ENCODE data around the gene TRNT1. TPM values are rescaled to one million over a fixed set of nuclear protein-coding genes. Genes with fewer than 3 reads are reported as not detected.

TRNT1 gene
- total RNA-seq (2014; rRNA removed; shearing (Covaris generic); ENCODE audit: low replicate concordance) = 31.0 and 39.5 TPM in 2 replicates

DNA sequence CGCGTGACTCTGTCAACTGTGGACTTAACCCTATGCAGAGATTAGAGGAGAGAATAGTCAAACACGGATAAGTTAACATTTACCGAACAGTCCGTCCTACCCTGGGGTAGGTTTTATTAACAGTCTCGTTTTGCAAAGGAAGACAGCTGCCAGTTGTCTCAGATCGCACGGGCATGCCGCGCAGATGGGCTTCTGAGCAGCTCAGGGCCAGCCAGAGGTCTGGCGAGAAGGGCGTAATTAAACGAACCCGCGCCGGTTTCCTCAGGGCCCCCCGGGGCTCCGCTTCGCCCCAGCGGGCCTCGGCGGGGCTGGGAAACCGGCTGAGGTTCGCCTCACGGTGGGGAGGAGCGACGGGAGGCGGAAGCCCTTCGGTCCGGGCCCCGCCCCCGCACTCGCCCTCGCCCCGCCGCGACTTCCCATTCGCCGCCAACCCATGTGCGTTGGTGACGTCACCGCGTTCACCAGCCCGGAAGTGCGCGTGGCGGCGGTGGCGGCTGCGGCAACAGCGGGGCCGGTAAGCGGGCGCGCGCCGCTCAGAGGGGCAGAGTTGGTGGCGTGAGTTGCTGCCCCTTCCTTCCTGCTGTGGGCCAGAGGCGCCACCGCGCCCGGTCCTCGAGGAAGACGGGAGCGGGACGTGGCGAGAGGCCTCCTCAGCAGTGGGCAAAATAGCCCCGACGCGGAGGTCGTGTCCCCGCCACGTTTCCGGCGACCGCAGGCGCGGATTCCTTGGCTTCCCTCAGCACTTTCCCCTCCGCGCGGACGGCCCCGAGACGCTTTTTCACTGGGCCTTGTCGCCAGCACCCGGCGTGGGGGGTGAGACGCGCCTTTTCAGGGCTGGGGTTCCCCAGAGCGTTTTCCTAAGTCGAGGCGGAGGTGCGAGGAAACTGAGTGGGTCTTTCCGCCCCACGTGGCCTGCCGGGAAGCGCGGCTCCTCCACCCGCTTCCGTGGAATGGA is at the start of gene TRNT1:
TRNT1 (plus strand) TSS at position 464 of the 955 bp plus-strand sequence. CDS start 2,101 bp downstream, outside the sequence.
- Histone ChIP-seq H3K27ac (ENCODE audit: low read length) (peak within 1 kb of the TSS; percentile 52; the same call in 1 of the 2 replicates), H4K20me1 (ENCODE audit: insufficient read depth, low read depth, low read length) (no peaks in the 10 kb centered on the region), H2AFZ (ENCODE audit: low read length) (peak within 1 kb of the TSS; percentile 71), H3K4me2 (ENCODE audit: low read depth, low read length, poor library complexity, severe bottlenecking) (peak within 1 kb of the TSS; percentile 79), H3K9ac (ENCODE audit: low read length) (peak within 1 kb of the TSS; percentile 88), H3K4me1 (ENCODE audit: low read length) (peaks cover 14% of the 10 kb centered on the region), H3K36me3 (ENCODE audit: insufficient read depth, low read length) (peaks cover 28% of the 10 kb centered on the region), H3K79me2 (ENCODE audit: low read length) (peaks cover 42% of the 10 kb centered on the region), H3K27me3 (ENCODE audit: low read length) (no peaks in the 10 kb centered on the region), H3K9me3 (ENCODE audit: low read length) (no peaks in the 10 kb centered on the region), H3K9me2 (replicated peaks; ENCODE audit: insufficient read depth, low read length) (no peaks in the 10 kb centered on the region), H3K4me3 (ENCODE audit: low read length) (peak within 1 kb of the TSS; percentile 92)
- DNase-seq = peak; percentile 98

DNA sequence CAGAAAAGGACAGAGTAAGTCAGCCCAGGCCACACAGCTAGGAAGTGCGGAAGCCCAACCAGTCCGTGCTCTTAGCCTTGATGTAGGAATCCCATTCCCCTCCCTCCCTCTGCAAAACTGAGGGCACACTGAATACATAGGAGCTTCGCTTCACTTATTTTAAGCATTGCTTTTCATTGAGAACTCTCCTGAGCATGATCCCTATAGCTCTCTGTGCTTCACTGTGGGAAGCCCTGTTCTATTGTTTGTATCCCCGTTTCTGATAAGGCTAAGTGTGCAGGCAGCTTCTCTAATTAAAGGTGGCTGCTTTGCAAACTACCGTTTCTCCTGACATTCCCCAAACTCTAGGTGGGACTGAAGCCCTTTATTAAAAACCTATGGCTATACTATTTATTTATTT is 46.4 kb upstream of the TRNT1 start:
- H4K20me1 ChIP-seq (ENCODE audit: insufficient read depth, low read depth, low read length) = no peaks in the 10 kb centered on the region; the same call in 1 of the 2 replicates
- no peaks in the 10 kb centered on the region for H3K36me3 ChIP-seq (ENCODE audit: insufficient read depth, low read length)
- no peaks in the 10 kb centered on the region for H3K27me3 ChIP-seq (ENCODE audit: low read length)
- H3K4me1 ChIP-seq (ENCODE audit: low read length) = peaks cover 13% of the 10 kb centered on the region
- no peak overlapping the region for H2AFZ ChIP-seq (ENCODE audit: low read length)
- H3K9me2 ChIP-seq (replicated peaks; ENCODE audit: insufficient read depth, low read length) = no peaks in the 10 kb centered on the region
- H3K9ac ChIP-seq (ENCODE audit: low read length) = no peak overlapping the region
- no peak overlapping the region for H3K4me2 ChIP-seq (ENCODE audit: low read depth, low read length, poor library complexity, severe bottlenecking)
- no peak for DNase-seq
- no peak overlapping the region for H3K4me3 ChIP-seq (ENCODE audit: low read length)
- H3K79me2 ChIP-seq (ENCODE audit: low read length) = no peaks in the 10 kb centered on the region
- H3K27ac ChIP-seq (ENCODE audit: low read length) = no peak overlapping the region
- no peaks in the 10 kb centered on the region for H3K9me3 ChIP-seq (ENCODE audit: low read length)

DNA sequence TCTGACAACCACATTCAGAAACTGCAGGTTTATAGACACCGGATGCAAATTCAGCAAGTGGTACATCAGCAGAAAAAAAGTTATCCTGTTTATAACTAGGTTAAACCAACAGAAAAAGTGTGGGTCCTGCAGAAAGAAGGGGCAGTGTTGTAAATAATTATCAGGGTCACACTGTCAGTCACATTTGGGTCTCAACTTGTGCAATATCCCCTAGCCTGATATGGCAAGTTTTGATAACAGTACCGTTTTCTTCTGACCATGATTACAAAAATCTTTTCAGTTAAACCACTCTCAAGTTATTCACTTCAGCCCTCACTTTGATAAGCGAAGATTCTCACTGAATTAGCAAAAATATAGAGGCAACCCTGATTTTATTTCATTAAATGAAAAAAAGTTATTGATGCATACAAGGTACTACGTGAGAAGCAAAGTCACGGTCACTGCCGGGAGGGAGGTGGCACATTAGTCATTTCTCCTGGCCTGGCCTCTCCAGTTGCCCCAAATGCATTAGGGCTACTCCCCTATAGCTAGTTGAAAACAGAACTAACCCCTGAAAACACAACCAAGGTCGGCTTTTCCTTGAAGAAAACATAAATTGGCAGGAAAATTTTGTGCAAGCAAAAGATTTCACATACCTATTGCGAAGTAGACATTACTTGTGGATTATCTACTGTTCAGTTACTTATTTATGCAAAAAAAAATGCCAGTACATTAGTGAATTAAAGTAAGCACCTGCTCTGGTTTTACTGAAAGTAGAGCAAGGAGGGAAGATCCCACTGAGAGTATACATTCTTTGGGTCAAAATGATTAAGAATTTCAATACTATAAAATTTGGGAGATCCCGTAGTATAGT is 45.1 kb upstream of the TRNT1 start:
- Histone ChIP-seq H2AFZ (ENCODE audit: low read length) (no peak overlapping the region), H3K27ac (ENCODE audit: low read length) (no peak overlapping the region), H3K9ac (ENCODE audit: low read length) (no peak overlapping the region), H3K79me2 (ENCODE audit: low read length) (no peaks in the 10 kb centered on the region), H3K9me3 (ENCODE audit: low read length) (no peaks in the 10 kb centered on the region), H3K9me2 (replicated peaks; ENCODE audit: insufficient read depth, low read length) (no peaks in the 10 kb centered on the region), H3K4me2 (ENCODE audit: low read depth, low read length, poor library complexity, severe bottlenecking) (no peak overlapping the region), H3K4me3 (ENCODE audit: low read length) (no peak overlapping the region), H3K36me3 (ENCODE audit: insufficient read depth, low read length) (no peaks in the 10 kb centered on the region), H3K4me1 (ENCODE audit: low read length) (peaks cover 13% of the 10 kb centered on the region), H3K27me3 (ENCODE audit: low read length) (no peaks in the 10 kb centered on the region), H4K20me1 (ENCODE audit: insufficient read depth, low read depth, low read length) (no peaks in the 10 kb centered on the region; the same call in 1 of the 2 replicates)
- no peak for DNase-seq

DNA sequence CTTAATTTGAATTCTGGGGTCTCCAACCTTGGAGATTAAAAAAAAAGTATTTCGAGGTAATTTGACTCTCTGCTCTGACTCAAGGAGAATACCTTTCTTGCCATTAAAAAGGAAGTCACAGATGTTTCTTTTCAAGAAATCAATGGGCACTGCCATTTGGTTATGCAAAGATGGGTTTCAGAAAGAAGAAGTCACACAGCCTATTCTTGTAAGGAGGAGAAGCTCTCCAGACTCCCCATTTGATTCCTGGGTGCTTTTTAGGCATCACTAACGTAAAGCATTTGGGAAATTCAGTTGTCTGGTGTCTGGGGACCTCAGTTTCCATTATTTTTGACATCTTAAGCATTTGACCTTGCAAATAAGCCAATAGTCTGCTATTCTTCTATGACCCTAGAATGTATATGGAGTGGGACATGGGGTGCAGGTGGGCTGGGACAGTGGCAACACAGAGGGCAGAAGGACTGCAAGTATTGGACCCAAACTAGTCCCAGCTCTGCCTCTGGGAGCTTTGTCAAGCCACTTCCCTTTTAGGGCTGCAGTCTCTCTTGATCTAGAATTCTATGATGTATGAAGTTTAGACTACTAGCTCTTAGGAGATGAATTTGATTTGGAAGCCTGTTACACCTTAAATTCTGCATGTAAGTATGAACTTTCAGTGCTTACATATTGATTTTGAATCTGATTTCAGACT is 44.4 kb upstream of the TRNT1 start:
- DNase-seq = peak; percentile 74
- Histone ChIP-seq H3K9ac (ENCODE audit: low read length) (no peak overlapping the region), H3K79me2 (ENCODE audit: low read length) (no peaks in the 10 kb centered on the region), H4K20me1 (ENCODE audit: insufficient read depth, low read depth, low read length) (no peaks in the 10 kb centered on the region; the same call in 1 of the 2 replicates), H3K27me3 (ENCODE audit: low read length) (no peaks in the 10 kb centered on the region), H3K4me1 (ENCODE audit: low read length) (peaks cover 20% of the 10 kb centered on the region), H3K36me3 (ENCODE audit: insufficient read depth, low read length) (no peaks in the 10 kb centered on the region), H3K27ac (ENCODE audit: low read length) (no peak overlapping the region), H3K4me3 (ENCODE audit: low read length) (no peak overlapping the region), H3K4me2 (ENCODE audit: low read depth, low read length, poor library complexity, severe bottlenecking) (peak overlapping the region; percentile 15), H3K9me3 (ENCODE audit: low read length) (no peaks in the 10 kb centered on the region), H3K9me2 (replicated peaks; ENCODE audit: insufficient read depth, low read length) (no peaks in the 10 kb centered on the region), H2AFZ (ENCODE audit: low read length) (no peak overlapping the region)

DNA sequence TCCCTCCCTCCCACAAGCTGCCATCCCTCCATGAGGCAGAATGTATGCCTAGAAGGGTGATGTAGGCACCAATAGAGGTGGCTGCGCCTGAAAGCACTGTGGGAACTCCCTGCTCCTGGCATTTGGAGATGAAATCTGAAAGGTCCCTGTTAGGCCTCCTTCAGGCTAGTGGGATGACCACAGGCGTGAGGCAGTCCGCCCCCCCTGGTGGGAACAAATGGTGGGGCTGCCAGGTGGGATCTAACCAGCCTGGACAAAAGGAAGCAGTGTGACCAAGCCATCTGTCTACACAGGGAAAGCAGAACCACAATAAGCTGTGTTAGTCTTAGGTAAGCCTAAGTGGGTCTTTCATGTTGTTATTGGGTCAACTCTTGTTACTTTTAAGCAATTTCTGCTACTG is 41.9 kb upstream of the TRNT1 start:
- no peak for DNase-seq
- H3K4me2 ChIP-seq (ENCODE audit: low read depth, low read length, poor library complexity, severe bottlenecking) = no peak overlapping the region
- peaks cover 41% of the 10 kb centered on the region for H3K4me1 ChIP-seq (ENCODE audit: low read length)
- H3K9me2 ChIP-seq (replicated peaks; ENCODE audit: insufficient read depth, low read length) = no peaks in the 10 kb centered on the region
- H2AFZ ChIP-seq (ENCODE audit: low read length) = no peak overlapping the region
- no peak overlapping the region for H3K9ac ChIP-seq (ENCODE audit: low read length)
- H3K79me2 ChIP-seq (ENCODE audit: low read length) = no peaks in the 10 kb centered on the region
- H3K9me3 ChIP-seq (ENCODE audit: low read length) = no peaks in the 10 kb centered on the region
- no peaks in the 10 kb centered on the region; the same call in 1 of the 2 replicates for H4K20me1 ChIP-seq (ENCODE audit: insufficient read depth, low read depth, low read length)
- H3K27me3 ChIP-seq (ENCODE audit: low read length) = no peaks in the 10 kb centered on the region
- H3K36me3 ChIP-seq (ENCODE audit: insufficient read depth, low read length) = no peaks in the 10 kb centered on the region
- H3K4me3 ChIP-seq (ENCODE audit: low read length) = no peak overlapping the region
- H3K27ac ChIP-seq (ENCODE audit: low read length) = no peak overlapping the region

DNA sequence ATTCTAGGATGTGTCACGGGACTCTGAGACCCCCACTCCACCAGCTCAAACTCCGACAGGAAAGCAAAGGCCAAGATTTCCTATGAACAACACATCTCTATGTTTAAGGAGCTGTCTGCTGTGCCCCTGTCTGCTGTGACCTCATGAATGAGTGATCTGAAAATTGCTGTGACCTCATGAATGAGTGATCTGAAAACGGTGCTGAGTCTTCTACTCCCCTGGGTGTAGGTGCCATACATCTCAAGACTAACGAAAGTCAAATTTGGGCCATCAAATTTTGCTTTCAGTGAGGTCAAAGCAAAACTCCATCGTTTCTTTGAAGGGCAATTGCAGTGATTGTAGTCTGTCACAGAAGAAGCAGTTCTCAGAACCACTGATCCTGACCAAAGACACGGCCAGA is 41.0 kb upstream of the TRNT1 start:
- peaks cover 41% of the 10 kb centered on the region for H3K4me1 ChIP-seq (ENCODE audit: low read length)
- H3K4me2 ChIP-seq (ENCODE audit: low read depth, low read length, poor library complexity, severe bottlenecking) = no peak overlapping the region
- H3K27me3 ChIP-seq (ENCODE audit: low read length) = no peaks in the 10 kb centered on the region
- H3K4me3 ChIP-seq (ENCODE audit: low read length) = no peak overlapping the region
- no peaks in the 10 kb centered on the region for H3K9me3 ChIP-seq (ENCODE audit: low read length)
- no peak overlapping the region for H2AFZ ChIP-seq (ENCODE audit: low read length)
- no peak overlapping the region for H3K27ac ChIP-seq (ENCODE audit: low read length)
- H3K9ac ChIP-seq (ENCODE audit: low read length) = no peak overlapping the region
- H3K9me2 ChIP-seq (replicated peaks; ENCODE audit: insufficient read depth, low read length) = no peaks in the 10 kb centered on the region
- H4K20me1 ChIP-seq (ENCODE audit: insufficient read depth, low read depth, low read length) = no peaks in the 10 kb centered on the region; the same call in 1 of the 2 replicates
- peak; percentile 37 for DNase-seq
- H3K36me3 ChIP-seq (ENCODE audit: insufficient read depth, low read length) = no peaks in the 10 kb centered on the region
- H3K79me2 ChIP-seq (ENCODE audit: low read length) = no peaks in the 10 kb centered on the region

DNA sequence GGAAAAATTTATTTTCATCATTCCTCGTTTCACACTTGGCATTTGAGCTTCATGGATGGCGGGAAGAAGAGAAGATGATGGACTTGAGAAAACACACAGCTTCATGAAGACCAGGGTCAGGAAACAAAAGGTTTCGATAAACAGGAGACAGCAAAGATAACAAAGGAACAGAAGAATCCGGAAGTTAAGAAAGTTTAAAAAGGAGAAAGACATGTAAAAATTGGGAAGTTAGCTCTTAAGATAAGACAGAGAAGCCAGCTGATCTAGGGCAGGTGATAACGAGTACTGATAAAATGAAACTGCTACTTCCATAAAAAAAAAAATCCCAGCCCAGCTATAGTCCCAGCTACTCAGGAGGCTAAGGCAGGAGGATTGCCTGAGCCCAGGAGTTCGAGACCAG is 40.5 kb upstream of the TRNT1 start:
- H3K79me2 ChIP-seq (ENCODE audit: low read length) = no peaks in the 10 kb centered on the region
- no peaks in the 10 kb centered on the region; the same call in 1 of the 2 replicates for H4K20me1 ChIP-seq (ENCODE audit: insufficient read depth, low read depth, low read length)
- H3K4me3 ChIP-seq (ENCODE audit: low read length) = no peak overlapping the region
- no peaks in the 10 kb centered on the region for H3K9me2 ChIP-seq (replicated peaks; ENCODE audit: insufficient read depth, low read length)
- no peaks in the 10 kb centered on the region for H3K9me3 ChIP-seq (ENCODE audit: low read length)
- H3K4me1 ChIP-seq (ENCODE audit: low read length) = peaks cover 41% of the 10 kb centered on the region
- peak; percentile 38 for DNase-seq
- H3K27ac ChIP-seq (ENCODE audit: low read length) = no peak overlapping the region
- H3K4me2 ChIP-seq (ENCODE audit: low read depth, low read length, poor library complexity, severe bottlenecking) = no peak overlapping the region
- H2AFZ ChIP-seq (ENCODE audit: low read length) = no peak overlapping the region
- H3K27me3 ChIP-seq (ENCODE audit: low read length) = no peaks in the 10 kb centered on the region
- no peak overlapping the region for H3K9ac ChIP-seq (ENCODE audit: low read length)
- H3K36me3 ChIP-seq (ENCODE audit: insufficient read depth, low read length) = no peaks in the 10 kb centered on the region
